HEK293T (cell line): Measurements from ENCODE around the gene CTU2.

Experiments
- ARNT ChIP-seq: fragments of 450-650 bp; IDR thresholded peaks from 2 replicates; pipeline ENCODE4 v1.6.1; 2017; ENCODE audit warnings: mild to moderate bottlenecking
- BHLHE40 ChIP-seq: fragments of 450-650 bp; IDR thresholded peaks from 2 replicates; pipeline ENCODE4 v1.6.1; 2016; ENCODE audit warnings: mild to moderate bottlenecking, moderate library complexity, borderline replicate concordance
- CTBP1 ChIP-seq: fragments of 450-650 bp; IDR thresholded peaks from 2 replicates; pipeline ENCODE4 v1.6.1; 2016; ENCODE audit warnings: borderline replicate concordance
- ELF4 ChIP-seq: fragments of 450-650 bp; IDR thresholded peaks from 2 replicates; pipeline ENCODE4 v1.6.1; 2017; ENCODE audit warnings: antibody characterized with exemption
- FOXA1 ChIP-seq: fragments of 450-650 bp; IDR thresholded peaks from 2 replicates; pipeline ENCODE4 v1.6.1; 2016; ENCODE audit warnings: mild to moderate bottlenecking
- FOXK2 ChIP-seq: fragments of 450-650 bp; IDR thresholded peaks from 2 replicates; pipeline ENCODE4 v1.6.1; 2016; ENCODE audit warnings: mild to moderate bottlenecking
- FOXM1 ChIP-seq: fragments of 450-650 bp; IDR thresholded peaks from 2 replicates; pipeline ENCODE4 v1.6.1; 2017; ENCODE audit warnings: mild to moderate bottlenecking, borderline replicate concordance
- HDGF ChIP-seq: fragments of 450-650 bp; IDR thresholded peaks from 2 replicates; pipeline ENCODE4 v1.6.1; 2017; ENCODE audit warnings: antibody characterized with exemption, borderline replicate concordance
- L3MBTL2 ChIP-seq: fragments of 450-650 bp; conservative IDR thresholded peaks from 2 replicates; pipeline ENCODE4 v1.6.1; 2016; ENCODE audit warnings: mild to moderate bottlenecking
- LEF1 ChIP-seq: fragments of 450-650 bp; IDR thresholded peaks from 2 replicates; pipeline ENCODE4 v1.6.1; 2017; ENCODE audit warnings: mild to moderate bottlenecking, borderline replicate concordance
- NFRKB ChIP-seq: fragments of 450-650 bp; IDR thresholded peaks from 2 replicates; pipeline ENCODE4 v1.6.1; 2016; ENCODE audit warnings: mild to moderate bottlenecking, moderate library complexity
- SP1 ChIP-seq: fragments of 450-650 bp; IDR thresholded peaks from 2 replicates; pipeline ENCODE4 v1.6.1; 2017
- TARDBP ChIP-seq: fragments of 450-650 bp; IDR thresholded peaks from 2 replicates; pipeline ENCODE4 v1.6.1; 2016
- ZNF384 ChIP-seq: fragments of 450-650 bp; IDR thresholded peaks from 2 replicates; pipeline ENCODE4 v1.6.1; 2016

- TF ChIP-seq TARDBP (no peak), SP1 (no peak), LEF1 (no peak), FOXK2 (no peak), CTBP1 (no peak), FOXM1 (no peak), ZNF384 (no peak), HDGF (no peak), ELF4 (no peak), NFRKB (no peak), BHLHE40 (no peak), L3MBTL2 (no peak), ARNT (no peak), FOXA1 (no peak)
These were observed 25.4 kb downstream of the CTU2 start for GRCh38 chr16:88731699-88732098.
